HG03439 (cell line): ENCODE results near the gene CTNND2.

ENCODE experiments used
- ATAC-seq: cut with Tn5 transposase; IDR thresholded peaks from one replicate; pipeline ENCODE4 v1.9.1; 2021; ENCODE audit warnings: mild to moderate bottlenecking, moderate library complexity; ENCODE audit not compliant: unreplicated experiment

The CTNND2 gene

DNA sequence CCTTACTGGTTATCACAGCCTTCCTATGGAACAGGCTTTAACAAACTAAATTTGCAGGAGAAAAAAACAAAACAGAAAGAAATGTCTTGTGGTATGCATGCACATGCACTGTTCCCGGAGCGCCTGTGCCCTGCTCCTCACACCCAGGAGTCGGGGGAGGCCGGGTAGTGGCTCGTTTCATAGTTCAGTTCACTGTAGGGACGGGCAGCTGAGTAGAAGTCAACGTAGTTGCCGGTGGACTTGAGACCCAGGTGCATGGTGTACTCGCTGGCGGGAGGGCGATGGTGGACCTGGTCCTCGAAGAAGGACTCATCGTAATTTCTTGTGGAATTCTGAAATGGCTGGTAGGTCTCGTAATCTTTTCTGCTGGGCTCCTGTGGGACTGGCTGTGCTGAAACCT, 930.9 kb downstream of the CTNND2 start:
- ATAC-seq = no peak

DNA sequence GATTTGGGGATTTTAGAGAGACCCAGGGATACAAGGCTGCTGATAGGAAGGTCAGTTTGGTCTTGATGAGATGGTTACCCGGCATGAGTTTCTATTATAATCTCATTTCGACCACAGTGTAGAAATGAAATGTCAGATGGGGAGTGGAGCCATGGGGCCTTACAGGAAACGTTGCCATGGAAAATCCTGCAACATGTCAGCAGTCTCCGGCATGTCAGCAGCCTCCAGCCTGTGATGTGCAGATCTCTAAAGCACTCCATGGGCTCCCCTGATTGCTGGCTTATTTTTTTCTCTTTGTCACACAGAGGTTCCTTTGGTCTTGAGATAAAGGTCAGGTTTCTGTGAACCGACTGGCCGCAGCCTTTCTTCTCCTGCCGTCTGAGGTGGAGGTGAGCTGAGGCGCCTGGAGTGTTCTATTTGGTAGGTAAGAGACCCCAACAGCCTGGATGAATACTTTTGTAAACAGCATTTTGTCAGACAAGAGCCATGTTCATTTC, 934.5 kb downstream of the CTNND2 start:
- ATAC-seq = no peak

DNA sequence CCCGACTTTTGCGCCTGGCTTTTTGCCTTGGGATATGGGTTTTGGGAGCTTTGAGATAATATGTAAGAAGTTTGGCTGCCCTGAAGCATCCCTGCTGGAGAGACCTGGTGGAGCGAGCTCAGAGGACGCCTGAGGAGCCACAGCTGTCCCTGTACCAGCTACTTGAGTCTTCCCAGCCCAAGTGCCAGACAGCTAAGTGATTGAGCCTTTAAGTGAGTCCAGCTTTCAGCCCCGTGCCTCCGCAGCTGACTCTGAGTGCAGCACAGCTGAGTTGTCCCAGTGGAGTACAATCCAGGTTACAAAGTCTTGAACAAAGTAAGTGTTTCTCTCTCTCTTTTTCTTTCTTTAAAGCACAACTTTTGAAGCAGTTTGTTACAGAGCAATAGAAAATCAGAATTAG, 939.4 kb downstream of the CTNND2 start:
- no peak for ATAC-seq

DNA sequence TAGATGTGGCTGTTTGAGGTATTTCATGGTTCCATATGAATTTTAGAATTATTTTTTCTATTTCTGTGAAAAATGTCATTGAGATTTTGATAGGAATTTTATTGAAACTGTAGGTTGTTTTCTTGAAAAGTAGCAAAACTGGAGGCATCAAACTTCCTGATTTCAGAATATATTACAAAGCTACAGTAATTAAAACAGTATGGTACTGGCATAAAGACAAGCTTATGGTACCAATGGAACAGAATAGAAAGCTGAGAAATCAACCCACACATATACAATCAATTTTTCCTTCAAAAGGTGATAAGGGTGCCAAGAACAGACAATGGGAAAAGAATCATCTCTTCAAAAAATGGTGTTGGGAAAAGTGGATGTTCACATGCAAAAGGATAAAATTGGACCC, 945.5 kb downstream of the CTNND2 start:
- ATAC-seq = no peak

DNA sequence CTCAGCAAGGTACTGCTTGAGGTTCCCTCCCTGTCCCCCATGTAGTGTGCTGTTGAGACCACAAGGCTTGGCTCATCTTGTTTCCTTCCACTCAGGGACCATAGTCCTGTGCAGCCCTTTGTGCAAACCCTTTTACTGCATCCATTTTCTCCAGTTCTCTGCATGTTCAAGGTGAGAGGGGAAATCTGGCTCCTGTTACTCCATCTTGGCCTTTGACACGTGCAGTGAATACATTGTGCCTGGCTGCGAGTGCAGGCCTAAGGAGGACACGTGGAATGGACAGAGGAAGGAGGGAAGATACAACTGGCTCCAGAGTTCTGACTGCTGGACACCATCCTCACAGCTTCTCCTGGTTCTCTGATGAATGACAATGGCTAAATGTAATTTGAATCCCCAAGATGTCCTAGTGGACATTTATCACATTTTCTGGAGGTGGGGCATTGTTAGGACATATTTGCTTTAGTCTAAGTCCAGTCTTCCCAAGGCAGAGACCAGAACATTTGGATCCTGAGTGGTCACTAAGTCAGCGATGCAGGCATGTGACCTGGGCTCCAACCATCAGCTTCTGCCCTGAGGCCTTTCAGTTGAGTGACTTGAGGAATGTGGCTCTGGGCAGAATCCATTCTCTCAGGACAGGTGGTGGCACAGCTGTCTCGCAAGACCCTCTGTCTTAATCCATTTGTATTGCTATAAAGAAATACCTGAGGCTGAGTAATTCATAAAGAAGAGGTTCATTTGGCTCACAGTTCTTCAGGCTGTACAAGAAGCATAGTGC, 954.2 kb downstream of the CTNND2 start:
- no peak for ATAC-seq

DNA sequence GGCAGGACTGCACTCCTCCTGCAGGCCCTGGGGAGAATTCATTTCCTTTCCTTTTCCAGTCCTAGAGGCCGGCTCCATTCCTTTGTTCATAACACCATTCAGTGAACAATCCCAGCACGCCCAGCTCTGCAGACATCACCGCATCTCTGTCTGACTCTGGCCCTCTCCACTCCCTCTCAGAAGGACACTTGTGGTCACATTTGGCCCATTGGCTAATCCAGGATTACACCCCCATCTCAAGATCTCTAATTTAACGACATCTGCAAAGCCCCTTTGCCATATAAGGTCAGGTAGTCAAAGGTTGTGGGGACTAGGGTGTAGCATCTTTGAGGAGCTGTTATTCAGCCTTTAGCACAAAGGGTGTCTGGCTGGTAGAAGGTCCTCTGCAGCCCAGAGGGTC, 958.2 kb downstream of the CTNND2 start:
- no peak for ATAC-seq

DNA sequence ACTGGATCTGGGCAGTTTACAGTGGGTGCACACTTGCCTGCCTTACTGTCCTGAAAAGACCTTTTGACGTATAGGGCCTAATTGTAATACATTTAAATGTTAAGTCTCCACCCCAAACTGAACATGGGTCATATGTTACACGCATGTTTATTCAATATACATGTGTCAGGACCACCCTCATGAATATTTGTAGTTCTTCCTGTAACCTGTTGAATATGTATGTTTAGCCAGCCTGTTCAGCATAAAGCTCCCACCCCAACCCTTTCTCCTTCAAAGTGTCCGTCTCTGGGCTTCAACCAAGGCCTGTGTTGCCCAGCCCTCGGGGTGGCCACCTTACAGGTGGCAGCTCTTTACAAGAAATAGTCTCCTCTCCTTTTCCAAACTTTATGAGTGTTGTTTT, 962.3 kb downstream of the CTNND2 start:
- no peak for ATAC-seq

DNA sequence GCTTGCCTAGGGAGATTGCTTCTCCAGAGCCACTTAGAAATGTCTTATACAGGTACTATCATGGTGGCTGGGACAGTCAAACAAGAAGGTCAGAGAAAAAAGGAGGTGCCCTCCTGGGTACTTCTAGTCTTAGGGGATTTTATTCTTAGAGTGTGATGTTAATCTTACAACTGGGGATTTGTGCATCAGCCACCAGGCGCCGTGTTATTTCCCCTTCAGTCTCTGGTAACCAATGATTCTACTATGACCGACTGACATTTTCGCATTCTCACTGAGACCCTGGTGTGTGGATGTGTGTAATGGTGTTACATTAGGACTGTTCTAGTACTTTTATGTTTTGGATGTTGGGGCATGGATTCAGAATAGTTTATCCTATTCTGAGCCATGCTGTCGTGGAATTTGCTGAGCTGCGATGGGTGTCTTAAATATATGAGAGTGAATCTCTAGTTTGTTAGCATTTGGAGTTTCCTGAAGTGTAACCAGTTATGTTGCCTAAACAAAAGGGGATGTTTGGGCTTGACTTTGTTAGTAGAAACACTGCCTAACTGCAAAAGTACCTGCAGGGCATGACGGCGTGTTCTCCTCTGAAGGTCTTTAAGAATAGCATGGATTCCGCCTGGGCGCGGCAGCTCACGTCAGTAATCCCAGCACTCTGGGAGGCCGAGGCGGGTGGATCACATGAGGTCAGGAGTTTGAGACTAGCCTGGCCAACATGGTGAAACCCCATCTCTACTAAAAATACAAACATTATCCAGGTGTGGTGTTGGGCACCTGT, 968.0 kb downstream of the CTNND2 start:
- no peak for ATAC-seq

DNA sequence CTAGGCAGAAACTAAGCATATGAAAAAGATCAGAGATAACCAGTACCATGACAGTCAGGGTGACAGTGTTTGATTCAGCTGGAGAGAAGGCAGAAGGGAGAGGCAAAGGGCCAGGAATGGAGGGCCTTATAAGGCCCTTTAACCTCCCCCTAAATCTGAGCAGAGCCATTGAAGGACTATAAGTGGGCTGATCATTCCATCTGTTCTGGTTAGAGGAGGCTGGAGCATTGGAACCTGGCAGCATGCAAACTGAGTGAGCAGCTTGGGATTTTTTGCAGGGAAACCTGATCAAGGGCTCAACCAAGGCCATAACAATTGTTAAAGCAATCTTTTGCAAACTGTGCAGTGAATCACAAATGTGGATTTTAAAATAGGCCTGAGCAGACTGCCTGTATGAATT, 968.7 kb downstream of the CTNND2 start:
- no peak for ATAC-seq

DNA sequence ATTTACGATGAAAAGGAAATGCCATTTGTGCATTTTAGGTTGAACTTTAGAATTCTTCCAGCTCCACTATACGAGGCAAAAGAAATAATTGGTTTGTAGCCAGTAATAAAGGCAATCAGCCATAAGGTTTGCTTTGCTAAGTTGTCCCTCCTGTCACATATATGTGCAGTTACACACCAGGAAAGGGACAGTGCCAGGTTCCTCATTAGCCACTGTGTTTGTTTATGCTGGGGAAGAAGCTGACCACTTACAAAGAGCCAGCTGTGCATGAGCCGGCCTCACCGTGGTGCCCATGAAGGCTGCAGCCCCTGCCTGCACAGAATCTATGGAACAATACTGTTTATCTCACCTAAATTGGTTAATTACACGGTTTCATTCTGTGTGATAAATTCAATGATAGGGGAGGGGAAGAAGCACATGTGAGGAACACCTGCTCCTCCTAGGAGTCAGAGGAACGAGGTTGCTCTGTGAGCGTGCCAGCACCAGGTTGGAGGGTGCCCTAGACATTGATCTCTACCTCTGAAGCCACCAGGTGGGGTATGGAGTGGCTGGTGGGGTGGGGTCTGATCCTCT, 969.4 kb downstream of the CTNND2 start:
- no peak for ATAC-seq

DNA sequence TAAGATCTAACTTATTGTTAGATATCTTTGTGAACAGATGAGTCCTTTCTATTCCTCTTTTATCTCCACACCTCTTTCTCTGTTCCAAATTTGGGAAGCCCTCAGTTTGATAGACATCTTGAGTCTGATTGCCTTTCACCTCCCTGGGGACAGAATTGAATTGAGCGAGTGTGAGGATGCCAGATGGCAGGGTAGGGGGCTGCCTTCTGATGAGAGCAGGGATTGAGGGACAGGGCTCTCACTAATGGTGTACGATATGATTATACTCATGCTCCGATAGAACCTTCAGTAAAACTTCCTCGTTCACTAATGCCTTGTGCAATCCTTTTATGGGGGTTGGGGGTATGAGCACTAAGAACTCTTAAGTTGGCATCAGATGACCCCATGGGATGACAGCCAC, 971.1 kb downstream of the CTNND2 start:
- no peak for ATAC-seq

DNA sequence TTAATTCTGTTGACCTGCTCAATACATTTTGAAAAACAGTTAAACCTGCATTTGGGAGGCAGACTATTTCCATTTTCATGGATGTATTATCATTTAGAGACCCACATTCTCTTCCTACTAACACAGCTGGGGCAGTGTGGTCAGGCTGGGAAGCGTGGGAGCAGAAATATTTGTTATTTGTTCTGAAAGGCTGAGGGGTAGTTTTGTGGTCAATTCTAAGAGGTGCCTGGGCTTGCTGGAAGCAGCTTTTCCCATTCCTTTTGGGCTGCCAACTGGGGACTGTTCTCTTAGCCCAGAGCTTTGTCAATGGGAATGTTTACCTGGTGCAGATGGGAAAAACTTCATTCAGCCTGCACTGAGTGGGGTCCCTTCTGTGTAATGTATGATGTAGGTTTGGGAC, 971.8 kb downstream of the CTNND2 start:
- no peak for ATAC-seq

DNA sequence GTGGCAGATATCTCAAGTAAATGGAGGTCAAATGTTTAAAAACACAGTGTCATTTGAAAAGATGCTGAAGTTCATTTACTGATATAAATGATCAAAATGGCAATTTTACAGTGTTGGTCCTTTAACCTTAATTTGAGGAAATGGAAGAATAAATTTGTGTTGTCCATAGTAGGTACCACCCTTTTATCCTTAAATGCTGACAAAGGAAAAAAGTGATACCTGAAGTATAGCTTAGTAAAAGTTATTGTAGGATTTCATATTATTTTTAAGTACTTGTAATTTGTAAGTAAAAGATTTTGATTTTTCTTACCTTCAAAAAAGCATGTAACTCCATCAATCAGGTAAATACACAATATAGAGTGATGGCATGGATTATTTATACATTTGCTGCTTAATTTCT, 976.6 kb downstream of the CTNND2 start:
- no peak for ATAC-seq

DNA sequence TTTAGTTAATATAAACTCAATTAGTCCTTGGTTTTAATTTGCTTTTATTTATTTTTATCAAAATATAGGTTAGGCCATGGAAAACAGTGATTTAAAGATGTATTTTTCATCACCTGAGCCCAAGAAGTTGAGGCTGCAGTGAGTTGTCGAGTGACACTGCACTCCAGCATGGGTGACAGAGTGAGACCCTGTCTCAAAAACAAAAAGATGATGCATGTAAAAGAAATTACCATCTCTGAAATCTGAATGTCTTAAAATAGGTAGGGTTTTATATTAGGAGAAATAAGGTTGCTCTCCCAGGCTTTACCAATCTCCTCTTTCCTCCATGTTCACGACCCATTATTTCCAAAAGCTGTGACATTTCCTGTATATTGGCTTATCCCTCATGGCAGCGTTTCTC, 980.9 kb downstream of the CTNND2 start:
- no peak for ATAC-seq
